OCI-LY3 (cell line): ENCODE data around the gene NRROS.

Source experiments
- CTCF ChIP-seq: fragments of 200-600, 300-600 bp; sonication (generic); IDR thresholded peaks from 2 replicates; pipeline ENCODE4 v1.5.1; 2014; ENCODE audit warnings: antibody characterized with exemption, low read length, low read depth
- EZH2phosphoT487 ChIP-seq: fragments of 200-600 bp; shearing (Covaris generic); IDR thresholded peaks from 2 replicates; pipeline ENCODE4 v1.6.1; 2018; ENCODE audit warnings: antibody characterized with exemption, mixed run types, low read depth

GRCh38 chr3:196689941-196690660 lies 50.6 kb downstream of the NRROS start:
- no peak for TF ChIP-seq CTCF
- TF ChIP-seq EZH2phosphoT487, result no peak
